Measurements from ENCODE around the gene LRRK2. TPM values are rescaled to one million over a fixed set of nuclear protein-coding genes. Genes with fewer than 3 reads are reported as not detected.

LRRK2 gene
- total RNA-seq, 2 donors from 2014 or later: 1.2 to 1.9 TPM

- DNase-seq: no peak
- Mint-ChIP-seq H3K4me3 (no peak overlapping the region), H3K9me3 (no peaks in the 10 kb centered on the region), H3K4me1 (no peaks in the 10 kb centered on the region), H3K27ac (no peak overlapping the region), H3K27me3 (ENCODE audit: insufficient read depth) (no peaks in the 10 kb centered on the region), H3K36me3 (ENCODE audit: low read depth) (no peaks in the 10 kb centered on the region)
- Histone ChIP-seq H3K4me3 (ENCODE audit: low read length) (no peak overlapping the region), H3K9ac (ENCODE audit: extremely low read depth, low read length, poor library complexity, severe bottlenecking) (no peak overlapping the region), H3K27ac (ENCODE audit: low read depth, low read length) (no peak overlapping the region), H3K4me1 (ENCODE audit: control insufficient read depth, insufficient read depth, low read length) (no peaks in the 10 kb centered on the region), H3K36me3 (ENCODE audit: control insufficient read depth, insufficient read depth, low read length) (no peaks in the 10 kb centered on the region), H3K9me3 (ENCODE audit: control insufficient read depth, low read length) (no peaks in the 10 kb centered on the region), H3K27me3 (ENCODE audit: control insufficient read depth, insufficient read depth, low read length, poor library complexity, severe bottlenecking) (no peaks in the 10 kb centered on the region)
- 87 to 93% methylated on average over 2 of the region's 2 CpGs for WGBS, 2 experiments (ENCODE audit: insufficient coverage in 1 of 2, insufficient read length in 1 of 2)
- no peak for TF ChIP-seq CTCF (conservative IDR thresholded peaks at IDR 0.05)
These were observed 166.2 kb downstream of the LRRK2 start for GRCh38 chr12:40390980-40391379.

GRCh38 chr12:40393026-40393425 lies 168.2 kb downstream of the LRRK2 start:
- DNase-seq: no peak
- Mint-ChIP-seq H3K4me1 (no peaks in the 10 kb centered on the region), H3K27me3 (ENCODE audit: insufficient read depth) (no peaks in the 10 kb centered on the region)

GRCh38 chr12:40399656-40400055 lies 174.9 kb downstream of the LRRK2 start:
- TF ChIP-seq CTCF (conservative IDR thresholded peaks at IDR 0.05): no peak
- Mint-ChIP-seq H3K27me3 (ENCODE audit: insufficient read depth) (no peaks in the 10 kb centered on the region), H3K27ac (no peak overlapping the region), H3K36me3 (ENCODE audit: low read depth) (no peaks in the 10 kb centered on the region), H3K4me1 (no peaks in the 10 kb centered on the region), H3K4me3 (no peak overlapping the region), H3K9me3 (no peaks in the 10 kb centered on the region)
- H3K4me3 ChIP-seq (ENCODE audit: low read length): no peak overlapping the region
- no peaks in the 10 kb centered on the region for H3K9me3 ChIP-seq (ENCODE audit: control insufficient read depth, low read length)
- DNase-seq: no peak
- WGBS, 2 experiments (ENCODE audit: insufficient coverage in 1 of 2, insufficient read length in 1 of 2): 93 to 95% methylated on average over 3 of the region's 3 CpGs
- no peaks in the 10 kb centered on the region for H3K27me3 ChIP-seq (ENCODE audit: control insufficient read depth, insufficient read depth, low read length, poor library complexity, severe bottlenecking)
- H3K4me1 ChIP-seq (ENCODE audit: control insufficient read depth, insufficient read depth, low read length): no peaks in the 10 kb centered on the region
- no peaks in the 10 kb centered on the region for H3K36me3 ChIP-seq (ENCODE audit: control insufficient read depth, insufficient read depth, low read length)
- H3K9ac ChIP-seq (ENCODE audit: extremely low read depth, low read length, poor library complexity, severe bottlenecking): no peak overlapping the region
- no peak overlapping the region for H3K27ac ChIP-seq (ENCODE audit: low read depth, low read length)

More at GRCh38 chr12:40393026-40393425, 168.2 kb downstream of the LRRK2 start:
- H3K9me3 Mint-ChIP-seq: no peaks in the 10 kb centered on the region
- H3K9me3 ChIP-seq (ENCODE audit: control insufficient read depth, low read length): no peaks in the 10 kb centered on the region
- no peak overlapping the region for H3K27ac ChIP-seq (ENCODE audit: low read depth, low read length)
- H3K27ac Mint-ChIP-seq: no peak overlapping the region
- no peak for TF ChIP-seq CTCF (conservative IDR thresholded peaks at IDR 0.05)
- no peak overlapping the region for H3K9ac ChIP-seq (ENCODE audit: extremely low read depth, low read length, poor library complexity, severe bottlenecking)
- no peaks in the 10 kb centered on the region for H3K4me1 ChIP-seq (ENCODE audit: control insufficient read depth, insufficient read depth, low read length)
- no peaks in the 10 kb centered on the region for H3K27me3 ChIP-seq (ENCODE audit: control insufficient read depth, insufficient read depth, low read length, poor library complexity, severe bottlenecking)
- no peaks in the 10 kb centered on the region for H3K36me3 Mint-ChIP-seq (ENCODE audit: low read depth)
- H3K36me3 ChIP-seq (ENCODE audit: control insufficient read depth, insufficient read depth, low read length): no peaks in the 10 kb centered on the region
- no peak overlapping the region for H3K4me3 Mint-ChIP-seq
- H3K4me3 ChIP-seq (ENCODE audit: low read length): no peak overlapping the region

Measured in endodermal cell (in vitro differentiated cells).